HG03025 (cell line): ENCODE results near the gene ALDH1A2.

Experiments
- ATAC-seq: cut with Tn5 transposase; IDR thresholded peaks from one replicate; pipeline ENCODE4 v1.9.1; 2021; ENCODE audit warnings: mild to moderate bottlenecking, moderate library complexity; ENCODE audit not compliant: unreplicated experiment, low FRiP score

The ALDH1A2 gene

GRCh38 chr15:57914350-57915055, 151.0 kb downstream of the ALDH1A2 start:
- ATAC-seq = no peak

DNA sequence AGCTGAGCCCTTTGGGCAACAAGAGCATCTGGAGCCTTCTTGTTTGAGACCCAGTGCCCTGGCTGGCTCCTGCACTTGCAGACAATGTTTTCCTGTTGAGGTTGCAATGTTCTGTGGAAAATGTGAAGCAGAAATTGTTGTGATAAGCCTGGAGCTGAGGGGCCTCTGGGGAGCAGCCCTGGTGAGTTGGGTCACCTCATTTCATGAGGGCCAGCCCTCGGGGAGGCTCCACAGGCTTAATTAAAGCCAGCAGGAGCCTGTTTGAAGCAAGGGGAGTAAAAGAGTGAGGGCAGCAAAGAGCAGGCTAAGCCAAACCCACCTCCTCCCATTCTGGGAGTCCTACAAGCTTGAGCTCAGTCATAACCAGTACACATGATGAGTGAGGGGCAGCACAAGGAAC, 154.3 kb downstream of the ALDH1A2 start:
- ATAC-seq = no peak

- ATAC-seq = no peak
Observed at GRCh38 chr15:57910672-57911071, 154.8 kb downstream of the ALDH1A2 start.

GRCh38 chr15:57909388-57909787, 156.1 kb downstream of the ALDH1A2 start:
- ATAC-seq = no peak

- no peak for ATAC-seq
Observed at GRCh38 chr15:57903626-57904025, 161.9 kb downstream of the ALDH1A2 start.
